Measurements from ENCODE around the gene CTNNBIP1. TPM values are rescaled to one million over a fixed set of nuclear protein-coding genes. Genes with fewer than 3 reads are reported as not detected.

The CTNNBIP1 gene
- polyA plus RNA-seq, 1 of the 3 experiments (the other 2 are of a cell fraction) = 57.6 TPM

GRCh38 chr1:9903801-9904527 lies 6.1 kb downstream of the CTNNBIP1 start (continued):
- TF ChIP-seq PBX3 (IDR thresholded peaks at IDR 0.05) = no peak
- no peak for TF ChIP-seq FOXM1 (IDR thresholded peaks at IDR 0.05; ENCODE audit: low read depth)
- no peak for TF ChIP-seq RAD21 (IDR thresholded peaks at IDR 0.05; ENCODE audit: low read length)
- TF ChIP-seq SIN3A (IDR thresholded peaks at IDR 0.05; ENCODE audit: borderline replicate concordance, low read depth, low read length) = no peak
- TF ChIP-seq GATA2 (CRISPR knock-in tag; IDR thresholded peaks at IDR 0.05) = no peak
- no peak for TF ChIP-seq REST (IDR thresholded peaks at IDR 0.05; ENCODE audit: low read depth, low read length)

- 81% methylated on average over 4 of the region's 6 CpGs for WGBS (ENCODE audit: low lambda C conversion rate)
- Histone ChIP-seq H3K9me2 (no peaks in the 10 kb centered on the region), H2AFZ (ENCODE audit: low read depth) (no peak overlapping the region), H3K4me1 (ENCODE audit: control insufficient read depth in 1 of 2, insufficient read depth in 2 of 2, low read depth in 1 of 2, low read length in 1 of 2) (peaks cover 0 to 9% of the 10 kb centered on the region in 2 experiments; a peak in 1 of 4 replicates), H3K27ac (ENCODE audit: low read depth in 2 of 2, low read length in 1 of 2) (no peak overlapping the region), H3K79me2 (ENCODE audit: insufficient read depth) (peaks cover 47% of the 10 kb centered on the region), H3K9ac (no peak overlapping the region), H4K20me1 (ENCODE audit: insufficient read depth) (0 out of 2 replicates have a peak, but pooled peaks cover 2% of the 10 kb centered on the region), H3F3A (replicated peaks; ENCODE audit: insufficient read depth) (no peaks in the 10 kb centered on the region), H3K27me3 (ENCODE audit: insufficient read depth) (no peaks in the 10 kb centered on the region), H3K36me3 (replicated peaks in 1 of 2; ENCODE audit: control insufficient read depth in 1 of 2, insufficient read depth in 2 of 2, low read length in 1 of 2) (no peaks in the 10 kb centered on the region), H3K4me2 (no peak overlapping the region), H3K9me3 (no peaks in the 10 kb centered on the region), H3K4me3 (ENCODE audit: low read depth in 2 of 2, low read length in 1 of 2) (no peak overlapping the region)
- CTCF ChIA-PET = interaction anchor here (1.1 kb wide), 1 partner anchor 275 kb away, joined by 5 read pairs; no protein-coding TSS in a partner anchor
- POLR2A ChIA-PET = interaction anchor here (1.1 kb wide), 1 partner anchor 9 kb away, joined by 3 read pairs; no protein-coding TSS in a partner anchor
- no peak for DNase-seq
- TF ChIP-seq FOSL2 (IDR thresholded peaks at IDR 0.05; ENCODE audit: borderline replicate concordance, low read depth) (no peak), POLR2AphosphoS5 (IDR thresholded peaks at IDR 0.05; ENCODE audit: low read depth, low read length) (no peak), IRF3 (IDR thresholded peaks at IDR 0.05; ENCODE audit: low read depth, low read length) (no peak), SMC3 (IDR thresholded peaks at IDR 0.05; ENCODE audit: low read depth, low read length) (no peak), FOXM1 (IDR thresholded peaks at IDR 0.05; ENCODE audit: low read depth) (no peak), NRF1 (IDR thresholded peaks at IDR 0.05; ENCODE audit: low read depth, low read length) (no peak), RFX5 (IDR thresholded peaks at IDR 0.05; ENCODE audit: low read length) (no peak), MEF2A (IDR thresholded peaks at IDR 0.05; ENCODE audit: borderline replicate concordance, low read depth) (no peak), TAF1 (IDR thresholded peaks at IDR 0.05; ENCODE audit: borderline replicate concordance, low read depth, low read length) (no peak), USF2 (IDR thresholded peaks at IDR 0.05; ENCODE audit: borderline replicate concordance, low read depth, low read length) (no peak), GATA2 (CRISPR knock-in tag; IDR thresholded peaks at IDR 0.05) (no peak), CHD2 (IDR thresholded peaks at IDR 0.05; ENCODE audit: low read length, partially characterized antibody) (no peak), TEAD4 (IDR thresholded peaks at IDR 0.05; ENCODE audit: borderline replicate concordance, insufficient read depth) (no peak), EZH2phosphoT487 (IDR thresholded peaks at IDR 0.05; ENCODE audit: borderline replicate concordance, low read depth) (no peak), USF1 (IDR thresholded peaks at IDR 0.05; ENCODE audit: borderline replicate concordance, low read depth) (no peak), PBX3 (IDR thresholded peaks at IDR 0.05) (no peak), RAD21 (IDR thresholded peaks at IDR 0.05; ENCODE audit: low read length) (no peak)
Measured at GRCh38 chr1:9902060-9902452, 8.0 kb downstream of the CTNNBIP1 start.

Data from SK-N-SH (cell line).